ENCODE measurements around the gene CSTPP1.

Gene CSTPP1

DNA sequence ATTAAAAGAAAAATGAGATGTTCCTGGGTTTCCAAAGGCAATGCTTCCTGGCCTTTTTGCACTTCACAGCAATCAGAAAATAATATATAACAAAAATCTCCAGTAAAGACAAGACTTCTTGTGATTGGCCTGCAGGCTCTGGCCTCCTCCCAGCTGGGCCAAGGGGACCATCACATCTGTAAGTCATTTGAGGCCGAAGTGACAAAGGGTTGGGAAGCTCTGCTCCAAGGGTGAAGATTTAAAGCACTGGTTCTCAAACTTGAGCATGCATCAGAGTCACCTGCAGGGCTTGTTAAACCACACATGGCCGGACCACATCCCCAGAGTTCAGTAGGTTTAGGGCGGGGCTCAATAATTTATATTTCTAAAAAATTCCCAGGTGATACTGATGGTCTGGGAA is 208.0 kb downstream of the CSTPP1 start:
- FAIRE-seq, result no peak

DNA sequence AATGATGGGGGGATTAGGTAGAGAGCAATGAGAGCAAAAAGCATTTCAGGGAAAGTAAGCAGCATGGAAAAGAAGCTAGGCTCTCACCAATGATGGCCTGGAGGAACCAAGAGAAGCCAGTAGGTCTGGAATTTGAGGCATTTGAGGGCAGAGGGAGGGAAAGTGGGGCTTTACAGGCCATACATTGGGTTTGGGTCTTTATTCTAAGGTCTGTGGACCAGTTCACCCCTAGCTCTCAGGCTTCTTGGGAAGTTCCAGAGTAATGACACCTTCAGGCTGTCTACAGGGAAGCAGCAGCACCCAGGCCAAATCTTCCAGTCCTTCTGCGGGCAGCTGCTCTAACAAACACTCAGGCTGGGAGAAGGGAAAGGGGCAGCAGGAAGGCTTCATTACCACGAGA is 210.7 kb downstream of the CSTPP1 start:
- FAIRE-seq, result no peak

- no peak for FAIRE-seq
Measured at GRCh38 chr11:47147681-47148080, 211.1 kb downstream of the CSTPP1 start.

DNA sequence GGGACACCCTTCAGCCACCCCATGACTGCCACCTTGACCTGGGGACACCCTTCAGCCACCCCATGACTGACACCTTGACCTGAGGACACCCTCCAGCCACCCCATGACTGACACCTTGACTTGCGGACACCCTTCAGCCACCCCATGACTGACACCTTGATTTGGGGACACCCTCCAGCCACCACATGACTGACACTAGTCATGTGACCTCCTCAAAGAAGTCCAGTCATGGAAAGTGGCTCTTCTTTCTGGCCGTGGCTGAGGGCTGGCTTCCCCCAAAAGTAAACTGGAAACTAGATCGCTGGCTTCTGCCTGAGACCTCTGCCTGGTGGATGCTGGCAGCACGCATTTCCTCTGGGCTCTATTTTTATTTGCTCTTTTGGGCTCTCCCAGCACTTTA is 211.7 kb downstream of the CSTPP1 start:
- FAIRE-seq, result no peak

DNA sequence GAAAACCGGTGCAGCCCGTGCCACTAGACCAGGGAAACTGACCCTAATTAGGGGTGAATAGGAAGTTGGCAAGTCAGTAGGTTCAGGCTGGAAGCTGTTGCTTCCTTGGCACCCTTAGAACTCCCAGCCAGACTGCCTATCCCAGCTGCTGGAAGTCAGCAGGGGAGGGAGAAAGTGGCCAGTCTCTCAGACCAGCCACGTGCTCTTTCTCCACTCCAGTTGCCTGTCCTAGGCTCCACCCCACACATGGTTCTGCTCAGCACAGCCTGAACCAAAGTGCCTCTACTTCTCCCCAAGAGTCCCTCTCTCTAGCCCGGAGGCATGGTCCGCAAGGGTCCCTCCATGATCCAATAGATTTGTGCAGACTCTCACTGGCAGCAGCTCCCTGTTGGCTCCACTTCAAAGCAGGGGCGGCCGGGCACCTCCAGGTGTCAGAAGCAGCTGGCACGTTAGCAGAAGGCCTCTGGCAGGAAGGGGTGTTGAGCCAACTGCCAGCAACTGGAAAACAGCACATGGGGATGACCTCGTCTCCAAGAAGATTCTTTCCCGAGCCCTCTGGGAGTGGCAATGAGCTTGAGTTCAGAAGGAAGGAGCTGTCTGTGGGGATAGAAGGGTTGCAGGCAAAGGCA is 212.5 kb downstream of the CSTPP1 start:
- no peak for FAIRE-seq

DNA sequence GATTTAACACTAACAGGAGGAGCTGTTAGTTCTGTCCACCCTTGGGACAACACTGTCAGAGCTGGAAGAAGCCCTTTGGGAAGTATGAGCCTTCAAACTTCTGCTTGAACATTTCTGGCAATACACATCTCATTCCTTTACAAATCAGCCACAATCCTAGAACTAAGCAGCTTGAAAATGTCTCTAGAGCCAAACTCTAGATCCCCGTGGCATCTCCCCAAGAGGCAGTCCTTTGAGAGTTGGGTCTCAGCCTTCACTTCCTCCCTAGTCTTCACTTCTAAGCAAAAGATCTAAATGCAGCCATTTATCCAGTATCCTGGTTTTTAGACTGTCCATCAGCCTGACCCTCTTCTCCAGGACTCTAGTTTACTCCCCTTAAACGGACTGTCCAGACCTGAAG is 213.2 kb downstream of the CSTPP1 start:
- FAIRE-seq, result no peak

- no peak for FAIRE-seq
Measured at GRCh38 chr11:47152126-47152952, 215.8 kb downstream of the CSTPP1 start.

- peak; percentile 50 for FAIRE-seq
Measured at GRCh38 chr11:47152953-47153950, 216.7 kb downstream of the CSTPP1 start.

- no peak for FAIRE-seq
Measured at GRCh38 chr11:47154616-47155570, 218.3 kb downstream of the CSTPP1 start.

DNA sequence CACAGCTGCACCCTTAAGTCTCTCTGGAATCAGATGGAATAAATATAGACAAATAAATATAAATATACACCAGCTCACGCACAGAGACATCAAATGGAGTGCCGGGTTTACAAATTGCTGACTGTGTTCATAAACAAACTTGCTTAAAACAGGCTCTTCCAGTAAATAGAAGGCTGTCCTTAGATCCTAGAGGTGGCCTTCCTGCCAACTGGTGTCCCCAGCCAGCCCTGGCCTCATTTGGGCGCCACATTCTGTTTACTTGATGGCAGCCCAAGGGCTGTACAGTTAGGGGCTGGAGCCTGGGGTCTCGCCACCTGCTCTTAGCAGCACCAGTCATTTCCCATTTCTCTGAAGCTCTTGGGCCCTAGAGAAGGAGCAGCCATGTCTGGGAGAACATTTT is 219.3 kb downstream of the CSTPP1 start:
- no peak for FAIRE-seq

GRCh38 chr11:47156333-47156732 is 219.8 kb downstream of the CSTPP1 start:
- no peak for FAIRE-seq

- FAIRE-seq, result no peak
Measured at GRCh38 chr11:47156951-47157350, 220.4 kb downstream of the CSTPP1 start.

GRCh38 chr11:47157805-47158204 is 221.2 kb downstream of the CSTPP1 start:
- FAIRE-seq, result no peak

GRCh38 chr11:47158242-47158641 is 221.7 kb downstream of the CSTPP1 start:
- no peak for FAIRE-seq

DNA sequence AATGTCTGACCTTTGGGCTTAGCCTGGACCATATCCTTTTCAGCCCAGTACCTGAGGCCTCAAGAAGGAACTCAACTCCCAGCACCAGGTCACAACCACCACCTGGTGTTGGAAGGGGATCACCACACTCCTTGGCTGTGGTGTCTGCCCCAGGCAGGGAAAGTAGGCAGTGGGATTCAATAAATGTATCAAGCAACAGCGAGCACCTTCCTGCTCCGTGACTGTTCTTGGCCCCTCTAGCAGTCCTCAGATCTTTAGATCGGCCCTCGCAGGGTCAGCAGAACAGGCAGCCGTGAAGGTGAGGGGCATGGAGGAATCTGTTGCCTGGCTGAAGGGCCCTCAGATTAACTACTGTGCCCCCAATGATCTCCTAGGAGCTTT is 224.2 kb downstream of the CSTPP1 start:
- FAIRE-seq, result no peak

- FAIRE-seq, result no peak
Measured at GRCh38 chr11:47161134-47161854, 224.7 kb downstream of the CSTPP1 start.

DNA sequence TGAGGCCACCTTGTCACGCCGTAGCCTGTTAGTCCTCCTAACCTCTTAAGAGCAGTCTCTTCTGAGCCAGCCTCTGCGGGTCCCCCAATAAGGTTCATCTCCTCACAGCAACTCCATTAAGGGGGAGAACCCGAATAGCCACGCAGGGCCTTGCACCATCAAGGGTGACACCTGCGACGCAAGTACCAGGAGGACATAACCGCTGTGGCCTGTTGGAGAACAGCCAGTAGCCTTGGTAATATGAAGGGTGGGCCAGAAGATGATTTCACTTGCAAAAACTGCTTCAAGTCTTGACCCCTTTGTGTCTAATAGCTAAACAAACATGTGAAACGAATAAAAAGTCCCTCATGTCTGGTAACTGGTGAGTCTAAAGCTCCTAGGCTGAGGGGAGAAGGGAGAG is 225.3 kb downstream of the CSTPP1 start:
- no peak for FAIRE-seq

GRCh38 chr11:47162426-47162825 is 225.9 kb downstream of the CSTPP1 start:
- no peak for FAIRE-seq

- no peak for FAIRE-seq
Measured at GRCh38 chr11:47163193-47163592, 226.6 kb downstream of the CSTPP1 start.

DNA sequence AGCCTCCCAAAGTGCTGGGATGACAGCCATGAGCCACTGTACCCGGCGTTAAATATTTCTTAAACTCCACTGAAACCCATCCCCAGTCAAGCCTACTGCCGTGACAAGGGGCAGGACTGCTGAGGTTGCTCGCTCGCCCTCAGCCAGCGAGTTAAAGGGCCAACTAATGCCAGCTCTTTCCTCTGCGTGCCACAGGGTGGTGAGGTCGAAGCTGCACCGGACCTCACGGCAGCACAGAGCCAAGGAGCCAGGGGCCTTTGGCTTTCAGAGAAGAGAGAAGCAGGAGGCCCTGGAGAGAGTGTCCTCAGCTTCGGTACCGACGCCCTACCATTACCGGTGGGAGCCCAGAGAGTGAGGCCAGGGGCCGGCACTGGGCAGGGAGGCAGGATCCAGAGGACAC is 227.3 kb downstream of the CSTPP1 start:
- no peak for FAIRE-seq

DNA sequence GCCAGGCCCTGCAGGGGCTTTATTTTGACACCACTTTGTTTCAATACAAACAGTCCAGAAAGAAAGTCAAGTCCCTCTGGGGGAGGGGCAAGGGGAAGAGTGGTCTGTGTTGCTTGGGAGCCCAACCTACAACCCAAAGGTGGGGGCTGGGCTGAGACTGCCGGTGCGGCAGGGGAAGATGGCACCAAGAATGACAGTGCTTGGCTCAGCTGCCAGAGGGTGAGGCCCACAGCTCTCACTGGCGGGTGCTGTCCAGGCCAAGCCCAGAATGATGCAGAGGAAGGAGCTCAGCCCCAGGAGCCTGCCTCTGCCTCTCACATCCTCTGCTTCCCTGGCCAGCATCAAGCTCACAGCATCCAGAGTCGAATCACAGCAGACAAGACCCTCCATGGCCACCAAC is 227.8 kb downstream of the CSTPP1 start:
- FAIRE-seq, result no peak
